Gastroesophageal sphincter (tissue), 4 donors: ENCODE results near the gene ACOX3. TPM values are rescaled to one million over a fixed set of nuclear protein-coding genes. Genes with fewer than 3 reads are reported as not detected.
"Not testable (repeated sequence)": the region's sequence is repeated elsewhere in the genome, so short reads cannot be mapped to it uniquely, and the experiment has no call there.

Experiments
- ATAC-seq: fragments of 150-250 bp; one replicate; pipeline ENCODE4 v1.9.1; 2016; ENCODE audit warnings: mild to moderate bottlenecking, moderate library complexity
- H3K27ac ChIP-seq, 4 donors: fragments of 200-600 bp; sonication (generic) in 3 of 4; 1 replicate in 3 of 4; 2 replicates in 1 of 4; pipeline ENCODE4 v1.5.1; 2016 to 2019
- H3K27me3 ChIP-seq: fragments of 200-600 bp; sonication (generic); one replicate; pipeline ENCODE4 v1.5.1; 2019
- H3K36me3 ChIP-seq, 2 donors: fragments of 200-600 bp; sonication (generic); one replicate each; pipeline ENCODE4 v1.5.1; 2019; ENCODE audit warnings: control low read depth in 1 of 2
- H3K4me1 ChIP-seq, 3 donors: fragments of 200-600 bp; sonication (generic); 1 replicate in 2 of 3; 2 replicates in 1 of 3; pipeline ENCODE4 v1.5.1; 2016 to 2019; ENCODE audit warnings: control low read depth in 2 of 3
- H3K4me3 ChIP-seq, 2 donors: fragments of 200-600 bp; sonication (generic); one replicate each; pipeline ENCODE4 v1.5.1; 2019; ENCODE audit warnings: mild to moderate bottlenecking in 1 of 2, moderate library complexity in 1 of 2
- H3K9me3 ChIP-seq, 3 donors: fragments of 200-600 bp; sonication (generic); one replicate each; pipeline ENCODE4 v1.5.1; 2017 to 2019; ENCODE audit warnings: control low read depth in 2 of 3
- EP300 ChIP-seq: sonication (generic); formaldehyde crosslinking; IDR thresholded peaks from one replicate; pipeline ENCODE4 v1.6.1; 2017; ENCODE audit warnings: antibody characterized with exemption, mild to moderate bottlenecking
- POLR2A ChIP-seq, 2 donors: fragments of 450-650 bp; IDR thresholded peaks; one replicate each; pipeline ENCODE4 v1.6.1; 2017; ENCODE audit warnings: antibody characterized with exemption in 2 of 2, mild to moderate bottlenecking in 2 of 2, moderate library complexity in 1 of 2
- POLR2AphosphoS5 ChIP-seq: sonication (generic); formaldehyde crosslinking; IDR thresholded peaks from one replicate; pipeline ENCODE4 v1.6.1; 2017; ENCODE audit warnings: antibody characterized with exemption
- WGBS, 2 donors: methylation state at CpG; one replicate each; pipeline ENCODE4 v1.1.5; 2018; ENCODE audit warnings: low coverage in 1 of 2; 5-methylcytosine and 5-hydroxymethylcytosine counted together
- total RNA-seq, 4 donors: library from RNA; depleted of rRNA; stranded (reverse); fragments of >200 nt; gene quantifications; one replicate each; pipeline ENCODE4 v1.1.0, GENCODE V29; 2016
- TF ChIP-seq, protein P1 (sequence below), 4 experiments: fragments of 200-600 bp in 2 of 4; fragments of 450-650 bp in 2 of 4; sonication (generic) in 1 of 4; IDR thresholded peaks; one replicate each; pipeline ENCODE4 v1.5.1; 2017 to 2019; ENCODE audit warnings: antibody characterized with exemption in 4 of 4, mild to moderate bottlenecking in 2 of 4, moderate library complexity in 2 of 4

Gene ACOX3
- total RNA-seq, 4 donors from 2014 or later: 21.5 to 79.5 (median 37.1) TPM

DNA sequence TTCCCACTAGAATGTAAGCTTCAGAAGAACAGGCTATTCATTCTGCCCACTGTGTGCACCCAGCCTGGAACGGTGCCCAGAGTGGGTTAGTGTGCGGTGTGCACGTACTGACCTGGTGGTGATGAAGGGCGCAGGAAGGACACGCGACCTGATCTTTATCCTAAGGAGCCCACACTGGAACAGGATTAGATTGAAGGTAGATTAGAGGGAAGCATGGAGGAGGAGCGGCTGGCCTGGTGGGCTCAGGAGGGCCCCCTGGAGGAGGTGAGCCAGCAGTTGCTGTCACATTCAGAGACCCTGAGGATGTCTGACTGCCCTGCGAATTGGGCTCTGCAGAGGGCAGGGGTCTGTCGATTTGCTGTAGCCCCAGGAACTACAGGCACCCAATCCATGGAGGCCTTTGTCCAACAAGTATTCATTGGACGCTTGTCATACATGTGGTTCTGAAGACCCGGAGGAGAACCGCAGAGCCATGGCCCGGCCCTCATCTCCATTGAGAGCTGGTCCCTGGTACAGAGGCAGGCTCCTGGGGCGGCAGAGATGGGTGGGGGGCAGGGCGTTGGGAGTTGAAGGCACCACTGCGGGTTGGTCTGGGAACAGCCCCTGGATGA is 97.8 kb downstream of the ACOX3 start:
- no peak for ATAC-seq
- peak overlapping the region in 3 of 4 donors; percentile 46 to 77 (median 49) for H3K27ac ChIP-seq
- no CpG with 5 or more reads among the region's 16 CpGs for WGBS, 2 donors

DNA sequence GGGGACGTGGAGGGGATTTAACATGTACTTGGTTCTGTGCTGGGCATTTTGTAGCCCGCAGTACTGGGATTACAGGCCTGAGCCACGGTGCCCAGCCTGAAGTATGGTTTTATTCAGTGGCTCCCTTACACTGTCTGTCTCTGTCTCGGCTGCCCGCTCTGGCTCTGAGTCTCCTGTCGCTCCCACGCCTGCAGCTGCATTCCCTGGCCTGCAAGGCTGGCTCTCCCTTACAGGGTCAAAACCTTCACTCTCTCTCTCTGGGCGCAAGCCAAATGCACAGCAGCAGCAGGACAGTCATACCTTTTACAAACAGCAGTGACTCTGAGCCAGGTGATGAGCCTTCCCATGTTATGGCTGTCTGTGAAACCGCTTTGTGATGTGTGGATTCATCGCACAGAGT is 98.8 kb downstream of the ACOX3 start:
- ATAC-seq: no peak
- peak overlapping the region in 3 of 4 donors; percentile 63 to 77 (median 69) for H3K27ac ChIP-seq
- 49 to 92% methylated on average over 2 of the region's 10 CpGs for WGBS, 2 donors

More for the DNA sequence above, 97.8 kb downstream of the ACOX3 start:
- H3K36me3 ChIP-seq: no peaks in the 10 kb centered on the region
- TF ChIP-seq POLR2A (IDR thresholded peaks at IDR 0.05): no peak
- TF ChIP-seq, protein P1, sequence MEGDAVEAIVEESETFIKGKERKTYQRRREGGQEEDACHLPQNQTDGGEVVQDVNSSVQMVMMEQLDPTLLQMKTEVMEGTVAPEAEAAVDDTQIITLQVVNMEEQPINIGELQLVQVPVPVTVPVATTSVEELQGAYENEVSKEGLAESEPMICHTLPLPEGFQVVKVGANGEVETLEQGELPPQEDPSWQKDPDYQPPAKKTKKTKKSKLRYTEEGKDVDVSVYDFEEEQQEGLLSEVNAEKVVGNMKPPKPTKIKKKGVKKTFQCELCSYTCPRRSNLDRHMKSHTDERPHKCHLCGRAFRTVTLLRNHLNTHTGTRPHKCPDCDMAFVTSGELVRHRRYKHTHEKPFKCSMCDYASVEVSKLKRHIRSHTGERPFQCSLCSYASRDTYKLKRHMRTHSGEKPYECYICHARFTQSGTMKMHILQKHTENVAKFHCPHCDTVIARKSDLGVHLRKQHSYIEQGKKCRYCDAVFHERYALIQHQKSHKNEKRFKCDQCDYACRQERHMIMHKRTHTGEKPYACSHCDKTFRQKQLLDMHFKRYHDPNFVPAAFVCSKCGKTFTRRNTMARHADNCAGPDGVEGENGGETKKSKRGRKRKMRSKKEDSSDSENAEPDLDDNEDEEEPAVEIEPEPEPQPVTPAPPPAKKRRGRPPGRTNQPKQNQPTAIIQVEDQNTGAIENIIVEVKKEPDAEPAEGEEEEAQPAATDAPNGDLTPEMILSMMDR (IDR thresholded peaks at IDR 0.05): peak in 1 of 4 experiments; percentile 10
- no peak for TF ChIP-seq POLR2AphosphoS5
- no peaks in the 10 kb centered on the region for H3K9me3 ChIP-seq
- no peak overlapping the region for H3K4me3 ChIP-seq
- H3K27me3 ChIP-seq: no peaks in the 10 kb centered on the region
- peaks cover 0 to 43% (median 20%) of the 10 kb centered on the region in 3 donors for H3K4me1 ChIP-seq

GRCh38 chr4:8341281-8341680 is 99.2 kb downstream of the ACOX3 start:
- 47% methylated on average over 4 of the region's 7 CpGs; no CpG with 5 or more reads in 1 of the 2 donors for WGBS, 2 donors
- peaks cover 0 to 43% (median 20%) of the 10 kb centered on the region in 3 donors for H3K4me1 ChIP-seq
- H3K9me3 ChIP-seq, ATAC-seq, H3K27me3 ChIP-seq, H3K36me3 ChIP-seq, H3K4me3 ChIP-seq: not testable (repeated sequence)
- peak overlapping the region in 3 of 4 donors; percentile 63 to 77 (median 69) for H3K27ac ChIP-seq

More for the DNA sequence above, 98.8 kb downstream of the ACOX3 start:
- peaks cover 0 to 2% (median 0%) of the 10 kb centered on the region in 3 donors for H3K9me3 ChIP-seq
- no peak for TF ChIP-seq EP300
- peak; percentile 25 for TF ChIP-seq POLR2AphosphoS5
- H3K36me3 ChIP-seq: no peaks in the 10 kb centered on the region
- peaks cover 0 to 43% (median 20%) of the 10 kb centered on the region in 3 donors for H3K4me1 ChIP-seq
- no peaks in the 10 kb centered on the region for H3K27me3 ChIP-seq
- H3K4me3 ChIP-seq: no peak overlapping the region

- Histone ChIP-seq H3K27me3 (no peaks in the 10 kb centered on the region), H3K4me3 (no peak overlapping the region), H3K9me3 (peaks cover 0 to 3% (median 0%) of the 10 kb centered on the region in 3 donors), H3K27ac (peak overlapping the region in 3 of 4 donors; percentile 68 to 77 (median 69)), H3K4me1 (peaks cover 0 to 43% (median 20%) of the 10 kb centered on the region in 3 donors), H3K36me3 (no peaks in the 10 kb centered on the region)
- ATAC-seq: peak; percentile 93
- TF ChIP-seq POLR2A (IDR thresholded peaks at IDR 0.05) (no peak), POLR2AphosphoS5 (peak; percentile 47), EP300 (no peak)
- TF ChIP-seq, protein P1 (IDR thresholded peaks at IDR 0.05): no peak
- 43 to 56% methylated on average over 3 to 4 of the region's 8 CpGs for WGBS, 2 donors
Observed at GRCh38 chr4:8340781-8341241, 99.7 kb downstream of the ACOX3 start.

- Histone ChIP-seq H3K4me1 (peaks cover 0 to 38% (median 19%) of the 10 kb centered on the region in 3 donors), H3K9me3 (peaks cover 0 to 3% (median 0%) of the 10 kb centered on the region in 3 donors), H3K27me3 (no peaks in the 10 kb centered on the region), H3K36me3 (no peaks in the 10 kb centered on the region), H3K4me3 (no peak overlapping the region), H3K27ac (no peak overlapping the region)
- TF ChIP-seq, protein P1 (IDR thresholded peaks at IDR 0.05): no peak
- WGBS, 2 donors: 64 to 78% methylated on average over 4 of the region's 4 CpGs
- no peak for ATAC-seq
Observed at GRCh38 chr4:8338351-8338961, 102.1 kb downstream of the ACOX3 start.
